GM19035 (cell line): ENCODE measurements around the gene TENT5C.

ENCODE experiments used
- ATAC-seq: cut with Tn5 transposase; IDR thresholded peaks from one replicate; pipeline ENCODE4 v1.9.1; 2021; ENCODE audit not compliant: unreplicated experiment

Gene TENT5C

GRCh38 chr1:117674521-117675400, 68.9 kb downstream of the TENT5C start:
- peak; percentile 60 for ATAC-seq

GRCh38 chr1:117675907-117676430, 70.1 kb downstream of the TENT5C start:
- no peak for ATAC-seq

GRCh38 chr1:117676615-117677130, 70.8 kb downstream of the TENT5C start:
- no peak for ATAC-seq
